ENCODE results near the gene PLXNA2.

Gene PLXNA2

GRCh38 chr1:208239473-208240381, 4.5 kb downstream of the PLXNA2 start:
- DNase-seq (ENCODE audit: low spot score), result no peak

- peak; percentile 55 for DNase-seq (ENCODE audit: low spot score)
These were observed 5.3 kb downstream of the PLXNA2 start for GRCh38 chr1:208238710-208239472.

GRCh38 chr1:208237241-208237640, 6.9 kb downstream of the PLXNA2 start:
- DNase-seq (ENCODE audit: low spot score), result no peak

- no peak for DNase-seq (ENCODE audit: low spot score)
These were observed 8.0 kb downstream of the PLXNA2 start for GRCh38 chr1:208235982-208236761.

- DNase-seq (ENCODE audit: low spot score), result no peak
These were observed 8.7 kb downstream of the PLXNA2 start for GRCh38 chr1:208235356-208235981.

GRCh38 chr1:208234721-208235120, 9.5 kb downstream of the PLXNA2 start:
- no peak for DNase-seq (ENCODE audit: low spot score)

GRCh38 chr1:208233978-208234377, 10.2 kb downstream of the PLXNA2 start:
- no peak for DNase-seq (ENCODE audit: low spot score)

GRCh38 chr1:208233546-208233945, 10.6 kb downstream of the PLXNA2 start:
- DNase-seq (ENCODE audit: low spot score), result no peak

GRCh38 chr1:208232662-208233038, 11.5 kb downstream of the PLXNA2 start:
- no peak for DNase-seq (ENCODE audit: low spot score)

GRCh38 chr1:208231881-208232661, 12.1 kb downstream of the PLXNA2 start:
- DNase-seq (ENCODE audit: low spot score), result no peak

- no peak for DNase-seq (ENCODE audit: low spot score)
These were observed 13.3 kb downstream of the PLXNA2 start for GRCh38 chr1:208230668-208231529.

GRCh38 chr1:208228550-208228949, 15.6 kb downstream of the PLXNA2 start:
- DNase-seq (ENCODE audit: low spot score), result no peak

- DNase-seq (ENCODE audit: low spot score), result no peak
These were observed 16.2 kb downstream of the PLXNA2 start for GRCh38 chr1:208228026-208228425.

GRCh38 chr1:208227366-208227765, 16.8 kb downstream of the PLXNA2 start:
- no peak for DNase-seq (ENCODE audit: low spot score)

GRCh38 chr1:208225954-208226937, 17.9 kb downstream of the PLXNA2 start:
- no peak for DNase-seq (ENCODE audit: low spot score)

- DNase-seq (ENCODE audit: low spot score), result no peak
These were observed 19.9 kb downstream of the PLXNA2 start for GRCh38 chr1:208224192-208224713.

GRCh38 chr1:208223136-208223535, 21.0 kb downstream of the PLXNA2 start:
- DNase-seq (ENCODE audit: low spot score), result no peak

GRCh38 chr1:208222376-208223126, 21.6 kb downstream of the PLXNA2 start:
- no peak for DNase-seq (ENCODE audit: low spot score)

Data from NAMALWA (cell line).